HFFc6 (cell line): ENCODE measurements around the gene CALM3. TPM values are rescaled to one million over a fixed set of nuclear protein-coding genes. Genes with fewer than 3 reads are reported as not detected.
"Not testable (repeated sequence)": the region's sequence is repeated elsewhere in the genome, so short reads cannot be mapped to it uniquely, and the experiment has no call there.

Source experiments
- DNase-seq: peaks from one replicate; pipeline ENCODE4 v3.0.0-alpha.2; 2018
- H3K27ac Mint-ChIP-seq: 2 replicates; pipeline ENCODE4 v1.8.0; 2020; ENCODE audit warnings: mild to moderate bottlenecking, mixed read lengths
- H3K27me3 Mint-ChIP-seq: 2 replicates; pipeline ENCODE4 v1.8.0; 2021; ENCODE audit warnings: mild to moderate bottlenecking, moderate library complexity, mixed read lengths; ENCODE audit not compliant: insufficient read depth
- H3K36me3 Mint-ChIP-seq: 2 replicates; pipeline ENCODE4 v1.8.0; 2021; ENCODE audit warnings: low read depth, mixed read lengths
- H3K4me1 Mint-ChIP-seq: 2 replicates; pipeline ENCODE4 v1.8.0; 2020; ENCODE audit warnings: low read depth, mixed read lengths
- H3K4me3 Mint-ChIP-seq: 2 replicates; pipeline ENCODE4 v1.8.0; 2020; ENCODE audit warnings: mild to moderate bottlenecking, moderate library complexity, mixed read lengths
- H3K9me3 Mint-ChIP-seq: 2 replicates; pipeline ENCODE4 v1.8.0; 2020; ENCODE audit warnings: mild to moderate bottlenecking, mixed read lengths
- CTCF ChIP-seq: fragments of 200-600 bp; sonication (generic); IDR thresholded peaks from 2 replicates; pipeline ENCODE4 v1.5.0; 2021; ENCODE audit warnings: antibody characterized with exemption, mild to moderate bottlenecking
- total RNA-seq, 6 experiments: library from RNA; stranded (reverse); fragmentation: NEBNext Ultra II Directional; extraction: Animal tissue kit (Norgen Biotek cat#: 25700); gene quantifications; 2 replicates in 1 of 6; 3 replicates in 5 of 6; pipeline ENCODE4 v1.2.3, GENCODE V29; 2021

The CALM3 gene
- total RNA-seq, 6 experiments from 2014 or later, result 445 to 561 (median 538) TPM

GRCh38 chr19:46559203-46559602 is 41.9 kb upstream of the CALM3 start:
- H3K27me3 Mint-ChIP-seq, result peaks cover 10% of the 10 kb centered on the region
- no peak for TF ChIP-seq CTCF
- no peaks in the 10 kb centered on the region for H3K36me3 Mint-ChIP-seq
- no peak overlapping the region for H3K27ac Mint-ChIP-seq
- H3K9me3 Mint-ChIP-seq, result peaks cover 5% of the 10 kb centered on the region
- no peak overlapping the region for H3K4me3 Mint-ChIP-seq
- peaks cover 6% of the 10 kb centered on the region; the same call in 1 of the 2 replicates for H3K4me1 Mint-ChIP-seq
- DNase-seq, result no peak

- not testable (repeated sequence) for DNase-seq, H3K4me1 Mint-ChIP-seq, H3K9me3 Mint-ChIP-seq, H3K4me3 Mint-ChIP-seq, H3K27ac Mint-ChIP-seq, H3K36me3 Mint-ChIP-seq
- peaks cover 12% of the 10 kb centered on the region for H3K27me3 Mint-ChIP-seq
These were observed 41.5 kb upstream of the CALM3 start for GRCh38 chr19:46559675-46560074.

GRCh38 chr19:46564701-46565100 is 36.4 kb upstream of the CALM3 start:
- peaks cover 22% of the 10 kb centered on the region for H3K27me3 Mint-ChIP-seq
- no peak for DNase-seq
- no peak for TF ChIP-seq CTCF
- no peak overlapping the region for H3K27ac Mint-ChIP-seq
- peaks cover 6% of the 10 kb centered on the region; the same call in 1 of the 2 replicates for H3K4me1 Mint-ChIP-seq
- no peaks in the 10 kb centered on the region; the same call in none of the 2 replicates for H3K9me3 Mint-ChIP-seq
- no peak overlapping the region for H3K4me3 Mint-ChIP-seq
- H3K36me3 Mint-ChIP-seq, result no peaks in the 10 kb centered on the region

- H3K9me3 Mint-ChIP-seq, result no peaks in the 10 kb centered on the region; the same call in 1 of the 2 replicates
- peak; percentile 7 for DNase-seq
- no peaks in the 10 kb centered on the region; the same call in 1 of the 2 replicates for H3K4me1 Mint-ChIP-seq
- no peaks in the 10 kb centered on the region for H3K36me3 Mint-ChIP-seq
- H3K27me3 Mint-ChIP-seq, result peaks cover 24% of the 10 kb centered on the region
- no peak overlapping the region for H3K4me3 Mint-ChIP-seq
- TF ChIP-seq CTCF, result peak; percentile 42
- H3K27ac Mint-ChIP-seq, result no peak overlapping the region
These were observed 29.6 kb upstream of the CALM3 start for GRCh38 chr19:46571495-46571894.

GRCh38 chr19:46573679-46574498 is 27.2 kb upstream of the CALM3 start:
- Mint-ChIP-seq H3K4me1 (no peaks in the 10 kb centered on the region; the same call in 1 of the 2 replicates), H3K27ac (no peak overlapping the region), H3K36me3 (no peaks in the 10 kb centered on the region), H3K4me3 (no peak overlapping the region), H3K27me3 (peaks cover 16% of the 10 kb centered on the region), H3K9me3 (no peaks in the 10 kb centered on the region; the same call in 1 of the 2 replicates)
- DNase-seq, result no peak
- TF ChIP-seq CTCF, result no peak

- Mint-ChIP-seq H3K4me3 (no peak overlapping the region), H3K9me3 (no peaks in the 10 kb centered on the region), H3K4me1 (no peaks in the 10 kb centered on the region; the same call in 1 of the 2 replicates), H3K36me3 (no peaks in the 10 kb centered on the region), H3K27me3 (peaks cover 16% of the 10 kb centered on the region), H3K27ac (no peak overlapping the region)
- DNase-seq, result no peak
- TF ChIP-seq CTCF, result no peak
These were observed 26.6 kb upstream of the CALM3 start for GRCh38 chr19:46574533-46574932.
